Mucosa of rectum (tissue), 2 donors: ENCODE measurements around the gene MBNL1.
A peak's percentile ranks its signal among the peaks of the same experiment; 100 is the strongest.
"Not testable (repeated sequence)": the region's sequence is repeated elsewhere in the genome, so short reads cannot be mapped to it uniquely, and the experiment has no call there.

Experiments used
- H3K27ac ChIP-seq, 2 donors: one replicate each; pipeline ENCODE4 v1.7.0; 2013; ENCODE audit warnings: inconsistent platforms in 2 of 2, low read depth in 2 of 2, low read length in 2 of 2
- H3K27me3 ChIP-seq, 2 donors: one replicate each; pipeline ENCODE4 v1.7.0; 2013; ENCODE audit warnings: low read length in 2 of 2; ENCODE audit not compliant: control insufficient read depth in 2 of 2, insufficient read depth in 2 of 2
- H3K36me3 ChIP-seq, 2 donors: one replicate each; pipeline ENCODE4 v1.7.0; 2013; ENCODE audit warnings: low read length in 2 of 2; ENCODE audit not compliant: control insufficient read depth in 2 of 2, insufficient read depth in 2 of 2
- H3K4me1 ChIP-seq, 2 donors: one replicate each; pipeline ENCODE4 v1.7.0; 2013; ENCODE audit warnings: low read length in 2 of 2, mild to moderate bottlenecking in 1 of 2; ENCODE audit not compliant: control insufficient read depth in 2 of 2, insufficient read depth in 2 of 2
- H3K4me3 ChIP-seq, 2 donors: one replicate each; pipeline ENCODE4 v1.7.0; 2013; ENCODE audit warnings: low read length in 2 of 2
- H3K9ac ChIP-seq, 2 donors: one replicate each; pipeline ENCODE4 v1.7.0; 2013; ENCODE audit warnings: low read length in 2 of 2, low read depth in 1 of 2, mild to moderate bottlenecking in 1 of 2
- H3K9me3 ChIP-seq, 2 donors: one replicate each; pipeline ENCODE4 v1.7.0; 2013; ENCODE audit warnings: low read length in 2 of 2; ENCODE audit not compliant: control insufficient read depth in 2 of 2
- donor health status: healthy.
- donor health status: Normal muscosa, but diverticular disease.

Gene MBNL1

DNA sequence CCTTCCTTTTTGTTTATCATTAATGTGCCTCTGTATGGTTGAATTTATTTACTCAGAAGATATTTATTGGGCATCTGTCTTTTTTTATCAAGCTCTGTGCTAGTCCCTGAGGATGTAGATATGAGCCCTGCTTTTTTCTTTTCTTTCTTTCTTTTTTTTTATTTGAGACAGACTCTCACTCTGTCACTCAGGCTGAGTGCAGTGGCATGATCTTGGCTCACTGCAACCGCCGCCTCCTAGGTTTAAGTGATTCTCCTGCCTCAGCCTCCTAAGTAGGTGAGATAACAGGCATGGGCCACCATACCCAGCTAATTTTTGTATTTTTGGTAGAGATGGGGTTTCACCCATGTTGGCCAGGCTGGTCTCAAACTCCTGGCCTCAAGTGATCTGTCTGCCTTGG is 58.5 kb downstream of the MBNL1 start:
- Histone ChIP-seq H3K9me3 (no peaks in the 10 kb centered on the region), H3K4me1 (peaks cover 14 to 25% of the 10 kb centered on the region in 2 donors), H3K27me3 (no peaks in the 10 kb centered on the region), H3K4me3 (no peak overlapping the region), H3K27ac (no peak overlapping the region), H3K9ac (no peak overlapping the region), H3K36me3 (peaks cover 2 to 7% of the 10 kb centered on the region in 2 donors)

DNA sequence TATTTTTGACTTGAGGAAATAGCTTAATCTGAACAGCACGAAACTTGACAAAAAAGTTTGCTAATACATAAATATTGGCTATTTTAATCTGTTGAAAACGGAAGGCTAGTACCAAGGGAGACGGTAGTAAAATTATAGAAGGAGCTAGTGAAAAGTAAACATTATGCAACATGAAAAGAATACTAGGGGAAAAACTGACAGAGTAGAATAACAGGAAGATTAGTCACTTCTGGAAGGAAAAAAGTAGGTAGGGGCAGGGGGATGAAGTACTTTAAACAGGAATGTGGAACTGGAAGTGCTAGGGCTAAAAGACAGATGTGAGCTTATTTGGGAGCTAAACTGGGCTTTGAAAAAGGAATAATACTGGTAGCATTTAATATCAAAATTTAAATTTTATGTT is 60.1 kb downstream of the MBNL1 start:
- Histone ChIP-seq H3K27ac (peak overlapping the region in 1 of 2 donors; percentile 20), H3K27me3 (no peaks in the 10 kb centered on the region), H3K36me3 (peaks cover 3 to 5% of the 10 kb centered on the region in 2 donors), H3K4me3 (no peak overlapping the region), H3K9me3 (no peaks in the 10 kb centered on the region), H3K4me1 (peaks cover 14 to 20% of the 10 kb centered on the region in 2 donors), H3K9ac (no peak overlapping the region)

DNA sequence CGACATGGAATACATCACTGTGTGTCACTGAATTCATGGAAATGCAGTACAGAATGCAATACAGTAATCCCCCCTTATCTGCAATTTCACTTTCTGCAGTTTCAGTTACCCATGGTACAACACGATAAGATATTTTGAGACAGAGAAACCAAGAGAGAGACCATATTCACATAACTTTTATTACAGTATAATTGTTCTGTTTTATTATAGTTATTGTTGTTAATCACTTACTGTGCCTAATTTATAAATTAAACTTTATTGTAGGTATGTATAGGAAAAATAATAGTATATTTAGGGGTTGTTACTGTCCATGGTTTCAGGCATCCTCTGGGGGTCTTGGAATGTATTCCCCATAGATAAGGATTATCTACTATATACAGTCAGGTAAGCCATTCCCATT is 61.8 kb downstream of the MBNL1 start:
- no peak overlapping the region for H3K9ac ChIP-seq
- H3K27ac ChIP-seq, result peak overlapping the region in 1 of 2 donors; percentile 2
- H3K27me3 ChIP-seq, result no peaks in the 10 kb centered on the region
- H3K4me3 ChIP-seq, result no peak overlapping the region
- H3K4me1 ChIP-seq, result peaks cover 15 to 18% of the 10 kb centered on the region in 2 donors
- H3K36me3 ChIP-seq, result peaks cover 4 to 9% of the 10 kb centered on the region in 2 donors
- no peaks in the 10 kb centered on the region for H3K9me3 ChIP-seq

DNA sequence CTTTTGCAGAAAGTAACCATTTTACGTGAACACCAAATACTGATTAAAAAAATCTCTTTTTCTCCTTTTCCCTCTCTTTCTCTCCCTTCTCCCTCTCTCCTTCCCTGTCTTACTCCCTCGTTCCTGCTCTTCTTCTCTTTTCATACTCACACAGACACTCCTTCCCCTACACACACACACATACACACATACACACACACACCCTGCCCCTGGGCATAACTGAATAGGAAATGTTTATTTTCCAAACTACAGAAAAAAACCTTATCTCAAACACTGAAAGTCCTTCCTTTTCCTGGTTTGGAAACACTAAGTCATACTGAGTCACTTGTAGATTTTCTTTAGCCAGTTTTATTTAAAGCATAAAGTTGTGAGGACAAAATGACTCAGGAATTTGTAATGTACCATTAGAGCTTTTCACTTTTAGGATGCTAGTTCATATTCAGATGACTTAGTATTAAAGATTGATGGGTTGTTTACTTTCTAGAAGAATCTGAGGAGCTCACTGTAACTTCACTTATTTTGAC is 62.4 kb downstream of the MBNL1 start:
- H3K36me3 ChIP-seq, result peaks cover 8 to 9% of the 10 kb centered on the region in 2 donors
- no peak overlapping the region for H3K9ac ChIP-seq
- H3K4me1 ChIP-seq, result peaks cover 18 to 19% of the 10 kb centered on the region in 2 donors
- H3K27me3 ChIP-seq, result no peaks in the 10 kb centered on the region
- H3K9me3 ChIP-seq, result no peaks in the 10 kb centered on the region
- H3K27ac ChIP-seq, result peak overlapping the region in 1 of 2 donors; percentile 54
- no peak overlapping the region for H3K4me3 ChIP-seq

DNA sequence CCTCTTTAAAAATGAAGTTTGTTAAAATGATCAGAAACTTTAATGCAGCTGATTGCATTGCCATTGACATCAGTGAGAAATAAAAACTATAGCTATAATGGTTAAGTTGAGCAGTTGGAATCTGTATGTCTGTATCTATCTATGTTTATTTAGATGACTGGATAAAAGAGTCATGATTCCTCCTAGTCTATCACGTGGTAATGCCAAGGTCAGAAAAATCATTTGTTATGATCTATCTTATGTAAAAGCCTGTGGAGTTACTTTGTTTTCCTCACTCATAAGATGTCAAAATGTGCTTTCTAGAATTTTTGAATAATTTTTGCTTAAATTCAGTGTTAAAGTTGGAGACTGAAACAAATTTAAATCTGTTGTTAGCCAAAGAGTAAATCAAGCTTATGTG is 63.3 kb downstream of the MBNL1 start:
- Histone ChIP-seq H3K9me3 (no peaks in the 10 kb centered on the region), H3K4me3 (no peak overlapping the region), H3K9ac (no peak overlapping the region), H3K27me3 (no peaks in the 10 kb centered on the region), H3K27ac (no peak overlapping the region), H3K36me3 (peaks cover 8 to 9% of the 10 kb centered on the region in 2 donors), H3K4me1 (peaks cover 18 to 19% of the 10 kb centered on the region in 2 donors)

DNA sequence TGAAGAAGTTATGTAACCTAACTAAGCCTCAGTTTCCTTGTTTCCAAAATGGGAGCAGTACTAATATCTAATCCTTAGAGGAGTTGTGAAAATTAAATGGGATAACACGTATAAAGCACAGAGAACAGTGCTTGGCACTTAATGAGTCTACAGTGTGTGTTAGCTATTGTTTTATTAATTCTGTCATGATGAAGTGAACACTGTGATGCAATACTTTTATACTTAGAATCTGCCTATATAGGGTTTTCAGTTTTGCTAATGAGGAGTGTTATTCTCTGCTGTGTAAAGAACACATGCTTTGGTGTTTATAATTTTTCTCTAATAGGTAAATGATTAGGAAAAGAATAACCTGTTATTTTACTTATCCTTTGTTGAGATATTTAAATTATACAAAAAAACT is 65.2 kb downstream of the MBNL1 start:
- Histone ChIP-seq H3K4me1 (peaks cover 13 to 15% of the 10 kb centered on the region in 2 donors), H3K27ac (no peak overlapping the region), H3K27me3 (no peaks in the 10 kb centered on the region), H3K9me3 (no peaks in the 10 kb centered on the region), H3K36me3 (peaks cover 8 to 14% of the 10 kb centered on the region in 2 donors), H3K9ac (no peak overlapping the region), H3K4me3 (no peak overlapping the region)

DNA sequence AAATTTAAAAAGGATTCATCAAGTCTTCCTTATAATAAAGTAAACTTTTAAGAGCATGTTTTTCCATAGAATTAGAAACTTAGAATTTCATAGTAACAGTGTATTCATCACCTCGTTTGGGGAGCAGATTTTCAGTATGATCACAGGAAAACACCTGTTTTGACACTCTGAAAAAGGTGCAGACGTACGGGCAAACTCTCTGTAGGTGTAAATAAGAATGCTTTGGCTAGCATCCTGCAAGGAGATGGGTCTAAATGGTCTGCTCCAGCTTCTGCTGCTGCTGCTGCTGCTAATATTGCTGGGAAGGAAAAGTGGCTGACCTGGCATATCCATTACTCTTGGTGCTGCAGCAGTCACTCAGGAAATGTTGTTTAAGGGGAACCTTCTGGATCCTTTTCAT is 66.0 kb downstream of the MBNL1 start:
- H3K4me1 ChIP-seq, result peaks cover 8 to 14% of the 10 kb centered on the region in 2 donors

DNA sequence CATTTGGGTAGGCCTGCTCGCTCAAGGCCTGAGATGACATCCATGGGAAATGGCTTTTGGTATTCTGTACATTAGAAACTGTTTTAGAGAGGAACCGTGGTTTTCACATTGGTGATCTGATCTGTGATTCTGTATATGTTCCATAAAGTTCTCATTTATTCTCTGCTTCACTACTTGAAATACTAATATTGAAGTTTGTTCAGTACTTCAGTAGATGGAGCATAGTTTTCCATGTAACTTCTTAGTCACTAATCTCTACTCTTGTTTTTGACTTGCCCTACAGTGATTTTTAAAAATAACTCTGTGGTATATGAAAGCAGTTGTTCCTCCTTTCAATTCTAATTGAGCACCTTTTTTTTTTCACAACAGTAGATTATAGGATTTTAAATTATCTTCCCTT is 66.5 kb downstream of the MBNL1 start:
- Histone ChIP-seq H3K9me3 (no peaks in the 10 kb centered on the region), H3K27me3 (no peaks in the 10 kb centered on the region), H3K4me3 (no peak overlapping the region), H3K9ac (no peak overlapping the region), H3K36me3 (peaks cover 12 to 14% of the 10 kb centered on the region in 2 donors), H3K27ac (no peak overlapping the region), H3K4me1 (peaks cover 8 to 10% of the 10 kb centered on the region in 2 donors)

More for the DNA sequence above, 66.0 kb downstream of the MBNL1 start:
- Histone ChIP-seq H3K9ac (no peak overlapping the region), H3K27me3 (no peaks in the 10 kb centered on the region), H3K9me3 (no peaks in the 10 kb centered on the region), H3K36me3 (peaks cover 9 to 14% of the 10 kb centered on the region in 2 donors), H3K4me3 (no peak overlapping the region), H3K27ac (no peak overlapping the region)

DNA sequence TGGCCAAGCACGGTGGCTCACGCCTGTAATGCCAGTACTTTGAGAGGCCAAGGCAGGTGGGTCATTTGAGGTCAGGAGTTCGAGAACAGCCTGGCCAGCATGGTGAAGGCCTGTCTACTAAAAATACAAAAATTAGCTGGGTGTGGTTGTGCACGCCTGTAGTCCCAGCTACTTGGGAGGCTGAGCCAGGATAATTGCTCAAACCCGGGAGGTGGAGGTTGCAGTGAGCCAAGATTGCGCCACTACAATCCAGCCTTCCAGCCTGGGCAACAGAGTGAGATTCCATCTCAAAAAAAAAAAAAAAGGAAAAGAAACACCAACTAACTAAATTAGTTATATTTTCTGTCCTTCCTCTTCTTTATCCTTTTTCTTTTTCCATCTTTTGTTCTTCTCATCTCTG is 68.6 kb downstream of the MBNL1 start:
- H3K36me3 ChIP-seq, result peaks cover 17 to 23% of the 10 kb centered on the region in 2 donors
- H3K4me1 ChIP-seq, H3K9me3 ChIP-seq, H3K27ac ChIP-seq, H3K9ac ChIP-seq, H3K27me3 ChIP-seq, H3K4me3 ChIP-seq: not testable (repeated sequence)

DNA sequence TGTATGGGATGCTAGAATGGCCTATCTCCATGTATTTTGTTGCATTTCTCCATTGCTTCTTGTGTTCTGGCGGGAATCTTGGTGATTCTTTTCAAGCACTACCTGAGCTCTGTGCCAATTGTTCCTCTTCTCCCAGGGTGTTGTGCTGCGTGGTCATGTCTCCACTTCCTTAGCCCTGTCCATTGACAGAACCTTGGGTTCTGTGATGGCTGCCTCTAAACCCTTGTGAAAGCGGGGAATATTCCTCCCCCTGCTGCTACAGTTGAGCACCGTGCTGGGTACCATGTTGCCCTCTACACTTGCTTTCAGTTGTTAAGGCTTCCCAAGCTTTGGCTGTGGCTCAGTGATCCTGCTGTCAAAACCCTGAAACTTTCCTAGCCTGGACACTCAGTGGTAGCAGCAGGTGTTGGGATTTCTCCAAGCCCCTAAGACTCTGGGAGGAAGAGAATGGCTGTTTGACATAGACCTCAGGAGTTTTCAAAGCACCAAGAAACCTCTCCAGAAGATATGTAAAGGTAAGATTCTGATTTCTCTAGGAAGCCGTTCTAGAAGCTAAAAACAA is 69.5 kb downstream of the MBNL1 start:
- Histone ChIP-seq H3K4me3 (no peak overlapping the region), H3K27me3 (no peaks in the 10 kb centered on the region)

More for the DNA sequence above, 69.5 kb downstream of the MBNL1 start:
- no peak overlapping the region for H3K27ac ChIP-seq
- H3K9ac ChIP-seq, result no peak overlapping the region
- peaks cover 0 to 7% of the 10 kb centered on the region in 2 donors for H3K4me1 ChIP-seq
- peaks cover 21 to 24% of the 10 kb centered on the region in 2 donors for H3K36me3 ChIP-seq
- H3K9me3 ChIP-seq, result no peaks in the 10 kb centered on the region
